IPS-NIHi7 (cell line): Measurements from ENCODE around the gene HLA-B.
"Not testable (repeated sequence)": the region's sequence is repeated elsewhere in the genome, so short reads cannot be mapped to it uniquely, and the experiment has no call there.

Experiments
- DNase-seq: peaks from one replicate; pipeline ENCODE4 v3.0.0; 2012; ENCODE audit warnings: mixed read lengths; ENCODE audit errors: extremely low spot score

Gene HLA-B

GRCh38 chr6:31356946-31357466 lies at the start of gene HLA-B:
HLA-B (minus strand) TSS chr6:31357179; CDS start chr6:31357158, 21 bp downstream.
- no peak for DNase-seq

DNA sequence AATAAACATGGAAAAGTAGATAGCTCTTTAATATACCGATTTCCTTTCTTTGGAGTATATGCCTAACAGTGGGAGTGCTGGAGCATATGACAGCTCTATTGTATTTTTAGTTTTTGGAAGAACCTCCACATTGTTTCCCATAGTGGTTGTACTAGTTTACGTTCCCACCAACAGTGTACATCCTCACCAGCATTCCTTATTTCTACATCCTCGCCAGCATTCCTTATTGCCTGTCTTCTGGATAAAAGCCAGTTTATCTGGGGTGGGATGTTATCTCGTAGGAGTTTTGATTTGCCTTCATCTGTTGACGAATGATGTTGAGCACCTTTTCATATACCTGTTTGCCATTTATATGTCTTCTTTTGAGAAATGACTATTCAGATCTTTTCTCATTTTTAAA lies 49.0 kb upstream of the HLA-B start:
- no peak for DNase-seq

DNA sequence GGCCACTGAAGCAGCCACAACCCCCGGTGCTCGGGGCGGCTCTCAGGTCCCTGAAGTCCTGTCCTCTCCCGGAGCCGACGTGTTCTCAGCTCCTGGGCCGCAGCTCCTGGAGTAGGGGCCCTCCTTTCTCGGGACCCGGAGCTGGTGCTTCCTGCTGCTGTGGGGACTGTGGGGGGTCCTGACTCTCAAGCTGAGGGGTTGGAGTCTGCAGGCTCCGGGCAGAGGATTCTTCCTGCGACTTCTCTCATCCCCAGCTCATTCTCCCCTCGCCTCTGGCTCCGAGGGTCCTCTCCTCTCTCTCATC lies 47.0 kb upstream of the HLA-B start:
- DNase-seq, result not testable (repeated sequence)

- peak; percentile 97 for DNase-seq
These were observed 46.5 kb upstream of the HLA-B start, which contains the start of gene MICA for GRCh38 chr6:31403283-31404060. MICA (plus strand) TSS chr6:31403595; CDS start chr6:31403633, 38 bp downstream.

DNA sequence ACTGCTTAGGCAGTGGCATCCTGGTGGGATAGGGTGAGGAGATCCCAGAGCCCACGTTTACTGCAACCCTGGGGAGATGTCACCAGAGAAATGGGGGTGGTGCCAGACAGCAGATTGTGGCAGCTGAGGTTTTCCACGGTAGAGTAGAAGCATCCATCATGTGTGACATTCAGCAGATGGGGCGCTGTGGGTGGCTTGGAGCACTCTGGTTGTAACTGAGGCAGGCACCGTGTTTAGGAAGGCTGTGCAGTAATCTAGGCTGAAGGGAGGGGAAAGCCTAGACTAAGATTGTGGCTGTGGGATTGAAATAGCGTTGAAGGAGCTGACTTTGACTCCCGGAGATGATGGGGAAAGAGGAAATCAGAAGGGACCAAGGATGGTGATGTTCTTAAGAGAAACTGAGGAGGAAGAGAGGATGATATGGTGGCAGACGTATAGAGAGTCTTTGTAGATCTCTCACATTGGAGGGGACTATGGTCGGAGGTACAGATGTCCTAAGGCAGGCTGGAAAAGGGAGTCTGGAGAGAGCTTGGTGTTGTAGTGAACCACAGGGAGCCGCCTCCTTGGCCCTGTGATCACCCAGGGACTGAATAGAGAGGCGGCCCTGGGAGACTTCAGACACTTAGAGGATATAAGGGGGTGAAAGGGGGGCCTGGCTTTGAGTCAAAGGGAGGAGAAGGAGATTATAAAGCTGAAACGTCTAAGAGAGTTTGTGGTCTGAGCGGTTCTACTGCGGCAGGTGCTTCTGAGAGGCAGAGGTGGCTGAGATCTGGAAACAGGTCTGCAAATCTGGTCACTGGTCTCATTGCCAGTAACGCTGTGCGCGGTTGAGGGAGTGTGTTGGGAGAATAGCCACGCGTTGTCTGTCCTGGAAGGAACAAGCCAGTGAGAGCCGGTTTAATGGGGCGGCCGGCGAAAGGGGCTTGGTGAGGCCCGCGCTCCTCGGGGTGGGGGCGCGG lies 45.6 kb upstream of the HLA-B start:
- no peak for DNase-seq

DNA sequence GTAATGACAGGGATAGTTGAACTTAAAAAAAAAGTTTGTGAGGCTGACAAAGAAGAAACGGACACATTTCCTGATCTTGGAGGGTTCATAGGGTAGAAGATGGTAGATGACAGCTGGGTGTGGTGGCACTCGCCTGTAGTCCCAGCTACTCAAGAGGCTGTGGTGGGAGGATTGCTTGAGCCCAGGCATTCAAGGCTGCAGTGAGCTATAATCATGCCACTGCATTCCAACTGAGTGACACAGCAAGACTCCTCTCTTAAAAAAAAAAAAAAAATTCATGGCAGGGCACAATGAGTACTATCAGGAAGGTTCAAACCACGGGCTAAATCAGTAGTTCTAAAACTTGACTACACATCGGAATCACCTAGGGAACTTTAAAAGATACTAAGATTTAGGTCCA lies 44.4 kb upstream of the HLA-B start:
- no peak for DNase-seq

- DNase-seq, result no peak
These were observed 43.7 kb upstream of the HLA-B start for GRCh38 chr6:31400467-31401289.

- DNase-seq, result peak; percentile 73
These were observed 42.8 kb upstream of the HLA-B start for GRCh38 chr6:31399589-31400466.

- no peak for DNase-seq
These were observed 41.0 kb upstream of the HLA-B start for GRCh38 chr6:31397901-31398525.

- not testable (repeated sequence) for DNase-seq
These were observed 40.1 kb upstream of the HLA-B start for GRCh38 chr6:31397153-31397499.

DNA sequence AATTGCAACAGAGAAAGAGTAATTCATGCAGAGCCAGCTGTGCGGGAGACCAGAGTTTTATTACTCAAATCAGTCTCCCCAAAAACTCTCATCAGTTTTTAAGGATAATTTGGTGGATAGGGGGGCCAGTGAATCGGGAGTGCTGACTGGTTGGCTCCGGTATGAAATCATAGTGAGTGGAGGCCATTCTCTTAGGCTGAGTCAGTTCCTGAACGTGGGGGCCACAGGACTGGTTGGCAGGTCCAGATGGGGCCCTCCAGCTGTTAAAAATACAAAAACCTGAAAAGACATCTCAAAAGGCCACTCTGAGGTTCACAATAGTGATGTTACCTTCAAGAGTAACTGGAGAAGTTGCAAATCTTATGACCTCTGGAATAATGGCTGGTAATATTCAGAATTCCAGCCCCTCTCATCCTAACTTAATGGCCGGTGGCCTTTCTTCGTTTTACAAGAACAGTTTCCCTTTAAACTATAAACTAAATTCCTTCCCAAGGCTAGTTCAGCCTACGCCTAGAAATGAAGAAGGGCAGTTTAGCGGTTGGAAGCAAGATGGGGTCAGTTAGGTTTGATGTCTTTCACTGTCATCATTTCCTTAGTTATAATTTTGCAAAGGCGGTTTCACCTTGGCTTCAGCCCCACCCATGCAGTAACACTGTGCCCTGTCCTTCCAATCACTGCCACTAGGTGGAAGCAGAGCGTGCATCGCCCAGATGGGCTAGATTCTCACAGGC lies 39.6 kb upstream of the HLA-B start:
- peak; percentile 64 for DNase-seq

DNA sequence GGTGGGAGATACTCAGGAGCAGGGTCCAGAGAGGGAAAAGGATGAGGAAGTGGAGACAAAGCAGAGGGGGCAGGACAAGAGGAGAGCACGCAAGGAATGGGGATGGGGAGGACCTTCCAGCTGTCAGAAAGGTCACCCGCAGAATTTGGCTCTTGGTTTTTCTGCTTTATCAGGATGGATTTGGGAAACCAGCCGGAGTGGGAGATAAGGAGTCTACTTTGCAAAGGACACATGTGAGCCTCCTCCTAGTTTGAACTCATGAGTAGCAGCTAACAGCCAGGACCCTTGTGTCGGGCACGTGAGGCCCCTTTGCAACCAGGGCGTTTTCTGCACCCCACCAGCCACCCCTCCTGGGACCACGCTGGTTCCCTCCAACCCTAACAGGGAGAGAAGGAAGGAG lies 38.9 kb upstream of the HLA-B start:
- no peak for DNase-seq

DNA sequence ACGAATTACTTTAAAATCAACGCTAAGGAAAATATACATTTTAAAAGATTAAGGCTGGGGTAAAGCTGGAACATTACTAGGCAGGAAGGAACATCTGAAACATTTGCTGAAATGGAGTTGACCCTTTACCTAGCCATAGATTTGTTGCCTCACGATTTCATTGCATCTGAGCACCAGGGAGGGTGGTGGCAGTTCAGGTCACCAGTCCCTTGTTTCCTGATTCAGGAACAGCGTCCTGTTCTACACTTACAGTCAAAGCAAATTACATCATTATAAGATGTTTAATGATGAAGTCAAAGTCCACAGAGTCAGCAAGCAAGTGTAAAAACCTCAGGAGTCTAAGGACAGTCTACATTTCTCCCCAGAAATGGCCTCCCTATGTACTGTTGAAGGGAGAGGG lies 37.4 kb upstream of the HLA-B start:
- no peak for DNase-seq

DNA sequence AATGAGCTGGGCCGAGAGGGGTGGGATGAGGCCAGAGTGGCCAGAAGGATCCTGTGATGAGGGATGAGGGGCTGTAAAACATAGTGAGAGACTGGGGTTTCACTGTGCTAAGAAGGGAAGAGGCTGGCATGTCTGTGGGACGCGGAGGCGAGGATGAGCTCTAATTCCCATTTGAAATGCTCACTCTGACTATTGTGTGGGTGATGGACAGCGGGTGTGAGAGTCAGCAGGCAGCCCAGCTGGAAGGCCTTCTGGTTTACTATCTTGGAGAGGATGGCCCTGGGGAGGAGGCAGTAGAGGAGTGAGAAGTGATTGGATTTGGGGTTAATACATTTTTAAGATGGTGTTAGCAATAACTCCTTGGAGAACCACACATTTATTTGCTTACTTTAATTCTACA lies 37.0 kb upstream of the HLA-B start:
- no peak for DNase-seq

DNA sequence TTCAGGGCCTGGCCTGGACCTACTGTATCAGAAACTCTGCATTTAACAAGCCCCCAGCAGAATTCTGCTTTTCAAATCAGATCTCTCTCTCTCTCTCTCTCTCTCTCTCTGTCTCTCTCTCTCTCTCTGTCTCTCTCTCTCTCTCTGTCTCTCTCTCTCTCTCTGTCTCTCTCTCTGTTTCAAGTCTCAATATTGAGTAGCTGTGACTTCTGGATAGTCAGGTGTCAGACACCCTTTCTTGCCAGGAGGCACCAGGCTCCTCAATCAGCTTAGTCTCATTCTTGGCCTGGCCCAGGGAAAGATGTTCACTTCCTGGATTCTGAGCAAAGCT lies 32.8 kb upstream of the HLA-B start:
- not testable (repeated sequence) for DNase-seq

- not testable (repeated sequence) for DNase-seq
These were observed 32.2 kb upstream of the HLA-B start for GRCh38 chr6:31388916-31389801.

DNA sequence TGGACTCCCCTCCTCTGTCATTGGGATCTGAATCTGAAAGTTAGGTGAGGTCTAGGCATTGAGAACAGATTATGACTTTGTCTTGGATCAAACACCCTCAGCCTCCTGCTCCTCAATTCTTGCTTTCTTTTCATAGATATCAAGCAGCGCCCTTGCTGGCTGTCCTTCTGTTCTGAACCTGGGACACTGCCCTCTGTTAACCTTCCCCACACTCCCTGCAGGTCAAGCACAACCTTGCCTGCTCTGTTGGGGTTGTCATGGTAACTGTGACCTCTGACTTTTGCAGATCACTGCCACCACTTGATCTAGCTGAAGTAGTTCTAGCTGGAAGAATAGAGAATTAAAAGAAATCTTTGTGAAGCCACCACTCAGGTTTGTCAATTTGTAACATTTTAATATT lies 30.0 kb upstream of the HLA-B start:
- peak; percentile 55 for DNase-seq

DNA sequence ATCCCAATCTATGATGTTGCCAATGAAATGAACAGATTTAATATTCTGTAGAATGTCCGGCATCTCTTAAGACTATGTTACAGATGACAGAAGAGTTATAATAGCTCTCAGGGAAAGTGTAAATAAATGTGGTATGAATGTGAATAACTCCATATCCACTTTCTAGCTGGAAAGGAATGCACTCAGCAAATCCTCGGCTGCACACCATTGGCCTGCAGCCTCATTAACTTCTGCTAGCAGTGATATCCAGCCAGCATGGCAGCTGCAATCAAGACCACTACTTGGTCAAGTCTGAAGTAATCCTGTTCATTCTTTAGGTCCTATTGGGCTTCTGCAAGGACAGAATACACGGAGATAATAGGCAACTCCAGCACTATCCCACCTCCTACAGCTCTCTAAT lies 29.1 kb upstream of the HLA-B start:
- no peak for DNase-seq

DNA sequence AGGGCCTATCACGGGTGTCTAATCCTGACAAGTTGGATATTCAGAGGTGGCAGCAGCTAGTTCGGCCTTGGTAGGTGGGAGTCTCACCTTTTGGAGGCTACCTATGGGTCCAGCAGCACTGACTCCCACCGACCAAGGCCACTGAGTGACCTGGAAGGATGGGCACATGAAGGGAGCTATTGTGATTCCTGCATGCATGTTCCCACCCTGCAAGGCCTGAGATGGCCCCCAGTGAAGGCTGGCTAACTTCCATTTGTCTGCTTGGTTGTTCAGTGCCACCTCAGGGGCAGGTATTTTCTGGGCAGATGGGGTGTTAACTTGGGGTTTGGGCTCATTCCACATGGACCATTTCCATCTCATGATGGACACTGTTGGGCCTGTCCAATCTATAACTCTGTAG lies 28.1 kb upstream of the HLA-B start:
- DNase-seq, result no peak
